GM21717 (cell line): ENCODE results near the gene WWC2.

Experiments used
- ATAC-seq: cut with Tn5 transposase; IDR thresholded peaks from one replicate; pipeline ENCODE4 v1.9.1; 2021; ENCODE audit warnings: mild to moderate bottlenecking, moderate library complexity; ENCODE audit not compliant: unreplicated experiment

The WWC2 gene

DNA sequence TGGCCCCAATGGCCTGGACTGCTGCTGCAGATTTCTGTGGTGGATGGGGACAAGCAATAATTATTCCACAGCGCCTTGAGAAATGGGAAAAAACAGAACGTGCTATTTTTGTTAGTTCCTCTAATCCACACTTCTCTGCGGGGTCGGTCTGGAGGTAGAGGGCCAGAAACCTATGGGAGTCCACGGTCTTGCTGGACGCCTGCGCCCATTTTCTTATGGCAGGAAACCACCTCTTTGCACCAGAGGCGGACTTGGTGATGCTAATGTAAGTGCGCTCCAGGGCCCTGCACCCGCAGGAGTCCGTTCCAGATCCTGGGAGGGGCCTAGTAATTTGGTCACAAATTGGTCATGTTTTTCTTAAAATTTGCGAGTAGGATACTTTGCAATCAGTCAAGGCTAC lies 249.1 kb downstream of the WWC2 start:
- ATAC-seq, result no peak

DNA sequence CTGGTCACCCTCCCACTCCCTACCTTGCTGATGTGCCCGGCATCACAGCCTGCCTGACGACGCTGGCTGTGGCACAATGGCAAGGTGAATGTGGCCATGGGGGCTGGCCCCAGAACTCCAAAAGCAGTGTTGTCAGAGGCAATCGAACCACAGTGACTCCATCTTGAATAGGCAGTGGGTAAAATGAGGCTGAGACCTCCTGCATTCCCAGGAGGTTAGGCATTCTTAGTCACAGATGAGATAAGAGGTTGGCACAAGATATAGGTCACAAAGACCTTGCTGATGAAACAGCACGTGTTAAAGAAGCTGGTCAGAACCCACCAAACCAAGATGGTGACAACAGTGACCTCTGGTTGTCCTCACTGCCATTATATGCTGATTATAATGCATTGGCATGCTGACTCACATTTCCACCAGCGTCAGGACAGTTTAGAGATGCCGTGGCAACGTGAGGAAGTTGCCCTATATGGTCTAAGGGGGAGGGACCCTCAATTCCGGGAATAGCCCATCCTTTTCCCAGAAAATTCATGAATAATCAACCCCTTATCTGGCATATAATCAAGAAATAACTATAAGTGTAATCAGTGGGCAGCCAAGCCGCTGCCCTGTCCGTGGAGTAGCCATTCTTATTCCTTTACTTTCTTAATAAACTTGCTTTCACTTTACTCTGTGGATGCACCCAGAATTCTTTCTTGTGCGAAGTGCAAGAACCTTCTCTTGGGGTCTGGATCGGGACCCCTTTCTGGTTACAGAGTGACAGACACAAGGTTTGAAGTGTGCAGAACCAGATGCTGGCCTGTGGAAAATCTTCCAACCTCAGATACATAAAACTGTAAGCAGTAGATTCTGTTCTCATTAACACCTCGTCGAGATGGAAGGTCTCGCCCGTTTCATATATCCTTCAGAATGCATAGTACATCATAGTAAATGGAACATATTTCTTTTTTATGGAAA lies 249.9 kb downstream of the WWC2 start:
- no peak for ATAC-seq

DNA sequence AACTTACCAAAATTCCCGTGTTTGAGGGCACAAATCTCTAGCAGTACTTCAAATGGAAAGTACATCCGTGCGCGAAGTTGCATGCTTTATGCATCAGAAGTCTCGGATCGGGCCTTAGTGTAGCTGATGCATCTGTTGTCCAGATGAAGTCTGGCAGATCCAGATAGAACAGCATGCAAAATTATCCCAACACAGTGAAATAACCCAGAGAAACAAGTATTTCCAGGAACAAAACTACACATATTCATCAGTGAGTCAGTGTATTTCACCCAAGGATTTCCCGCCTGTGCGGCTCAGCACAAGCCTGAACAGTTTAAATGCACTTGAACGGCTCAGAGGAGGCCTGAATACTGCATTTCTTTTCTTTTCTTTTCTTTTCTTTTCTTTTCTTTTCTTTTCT lies 250.6 kb downstream of the WWC2 start:
- ATAC-seq, result no peak

DNA sequence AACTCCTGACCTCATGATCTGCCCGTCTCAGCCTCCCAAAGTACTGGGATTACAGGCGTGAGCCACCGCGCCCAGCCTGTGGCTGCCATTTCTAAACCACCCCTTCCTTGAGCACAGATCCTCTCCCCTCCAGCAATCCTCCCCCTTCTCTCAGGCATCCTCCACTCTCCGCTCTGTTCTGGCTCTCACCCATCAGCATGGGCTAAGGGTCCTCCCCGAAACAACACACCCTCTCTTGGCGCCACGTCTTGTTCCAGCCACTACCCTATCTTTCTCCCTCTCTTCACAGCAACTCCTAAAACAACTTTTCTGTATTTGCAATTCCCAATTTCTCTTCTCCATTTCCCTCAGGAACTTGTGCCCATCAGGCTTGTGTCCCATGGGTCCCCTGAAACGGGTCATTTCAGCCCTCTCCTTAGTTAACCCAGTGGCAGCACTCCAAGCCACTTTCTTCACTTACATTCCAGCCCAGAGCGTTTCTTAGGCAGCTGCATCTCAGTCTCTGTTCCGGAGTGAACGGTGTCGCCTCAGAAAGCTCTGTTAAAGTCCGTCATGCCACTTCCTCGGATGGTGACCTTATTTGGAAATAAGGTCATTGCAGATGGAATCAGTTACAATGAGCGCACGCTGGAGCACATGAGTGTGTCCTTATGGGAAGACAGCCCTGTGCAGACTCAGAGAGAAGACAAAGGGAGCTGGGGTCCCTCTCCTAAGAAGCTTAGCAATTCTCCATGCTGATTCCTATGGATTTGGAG lies 251.4 kb downstream of the WWC2 start:
- ATAC-seq, result no peak

DNA sequence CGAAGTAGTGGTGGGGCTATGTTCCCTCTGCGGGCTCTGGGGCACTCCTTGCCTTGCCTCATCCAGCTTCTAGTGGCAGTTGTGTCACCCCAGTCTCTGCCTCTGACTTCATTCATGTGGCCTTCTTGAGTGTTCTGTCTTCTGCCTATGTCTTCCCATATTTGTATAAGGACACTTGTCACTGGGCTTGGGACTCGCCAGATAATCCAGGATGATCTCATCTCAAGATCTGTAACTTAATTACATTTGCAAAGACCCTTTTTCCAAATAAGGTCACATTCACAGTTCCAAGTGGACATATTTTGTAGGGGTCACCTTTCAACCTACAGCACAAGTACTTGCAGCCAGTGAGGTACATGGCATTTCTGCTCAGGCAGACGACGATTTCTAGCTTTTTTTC lies 253.5 kb downstream of the WWC2 start:
- ATAC-seq, result no peak

DNA sequence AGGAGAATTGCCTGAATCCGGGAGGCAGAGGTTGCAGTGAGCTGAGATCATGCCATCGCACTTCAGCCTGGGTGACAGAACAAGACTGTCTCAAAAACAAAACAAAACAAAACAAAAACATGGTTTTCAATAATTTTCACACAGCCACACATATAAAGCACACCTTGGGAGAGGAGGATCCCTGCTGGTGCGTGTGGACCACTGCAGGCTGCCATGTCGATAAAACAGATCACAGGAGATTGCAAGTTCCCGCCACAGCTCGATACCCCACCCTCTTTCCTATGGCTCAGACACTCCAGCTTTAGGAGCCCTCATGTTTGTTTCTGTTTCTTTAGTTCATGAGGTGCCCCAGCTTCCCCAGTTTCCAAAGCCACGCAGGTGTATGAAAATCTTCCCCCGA lies 254.5 kb downstream of the WWC2 start:
- no peak for ATAC-seq

DNA sequence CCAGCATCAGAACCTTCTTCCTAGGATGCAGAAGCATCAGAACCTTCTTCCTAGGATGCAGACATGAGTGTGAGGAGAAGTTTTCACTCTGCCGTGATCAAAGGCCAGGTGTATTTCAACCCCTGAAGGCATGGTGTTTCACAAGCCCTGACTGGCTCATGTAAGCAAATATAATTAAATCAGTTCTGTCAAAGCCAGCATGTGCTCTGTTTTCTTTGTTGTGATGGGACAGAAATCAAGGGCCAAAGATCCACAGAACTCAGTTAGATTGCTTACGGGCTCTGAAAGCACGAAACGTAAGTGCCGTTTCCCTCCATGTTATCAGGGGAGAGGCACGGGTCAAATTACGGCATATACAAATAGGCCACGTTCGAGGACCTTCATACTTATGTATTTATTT lies 255.2 kb downstream of the WWC2 start:
- ATAC-seq, result no peak

DNA sequence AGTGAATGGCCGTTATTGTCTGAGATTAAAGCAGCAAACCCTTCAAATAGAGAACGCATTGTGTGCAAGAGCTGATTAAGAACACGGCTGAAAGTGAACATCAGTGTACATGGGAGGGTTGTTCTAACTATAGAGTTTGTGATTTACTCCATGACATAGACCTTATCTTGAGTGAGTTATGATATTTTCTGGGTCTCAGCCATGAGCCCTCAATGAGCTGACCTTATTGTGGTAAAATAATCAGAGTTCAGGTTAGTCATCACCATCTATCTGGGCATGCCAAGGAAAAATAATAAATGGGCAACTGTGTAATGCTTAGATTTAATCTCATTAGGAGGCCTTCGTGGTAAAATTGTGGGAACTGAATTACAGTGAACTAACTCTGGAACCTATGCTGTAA lies 256.3 kb downstream of the WWC2 start:
- ATAC-seq, result no peak

DNA sequence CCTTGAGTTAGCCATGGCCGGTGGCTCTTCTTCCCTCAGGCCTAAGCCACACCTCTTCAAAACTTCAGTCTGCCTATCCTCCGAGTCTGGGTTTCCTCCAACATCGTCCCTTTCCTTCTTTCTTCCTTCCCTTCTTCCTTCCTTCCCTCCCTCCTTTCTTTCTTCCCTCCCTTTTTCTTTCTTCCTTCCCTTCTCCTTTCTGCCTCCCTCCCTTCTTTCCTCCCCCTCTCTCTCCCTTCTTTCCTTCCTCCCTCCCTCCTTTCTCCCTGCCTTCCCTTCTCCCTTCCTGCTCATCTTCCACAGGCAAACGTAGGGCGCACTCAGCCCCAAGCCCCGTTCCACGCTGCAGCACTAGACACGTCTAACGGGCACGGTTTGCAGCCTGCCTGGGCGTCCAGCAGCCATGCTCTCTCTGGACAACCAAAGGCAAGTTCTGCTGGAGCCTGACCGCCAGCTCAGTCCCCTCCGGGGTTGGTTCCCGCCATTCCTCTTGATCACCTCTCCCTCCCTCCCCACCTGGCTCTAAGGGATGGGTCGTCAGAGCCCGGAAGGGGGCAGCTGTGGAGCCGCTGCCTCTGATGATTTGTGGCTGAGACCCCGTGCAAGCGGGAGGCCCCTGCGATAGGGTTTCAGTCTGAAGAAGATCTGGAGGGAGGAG lies 257.2 kb downstream of the WWC2 start:
- ATAC-seq, result no peak

DNA sequence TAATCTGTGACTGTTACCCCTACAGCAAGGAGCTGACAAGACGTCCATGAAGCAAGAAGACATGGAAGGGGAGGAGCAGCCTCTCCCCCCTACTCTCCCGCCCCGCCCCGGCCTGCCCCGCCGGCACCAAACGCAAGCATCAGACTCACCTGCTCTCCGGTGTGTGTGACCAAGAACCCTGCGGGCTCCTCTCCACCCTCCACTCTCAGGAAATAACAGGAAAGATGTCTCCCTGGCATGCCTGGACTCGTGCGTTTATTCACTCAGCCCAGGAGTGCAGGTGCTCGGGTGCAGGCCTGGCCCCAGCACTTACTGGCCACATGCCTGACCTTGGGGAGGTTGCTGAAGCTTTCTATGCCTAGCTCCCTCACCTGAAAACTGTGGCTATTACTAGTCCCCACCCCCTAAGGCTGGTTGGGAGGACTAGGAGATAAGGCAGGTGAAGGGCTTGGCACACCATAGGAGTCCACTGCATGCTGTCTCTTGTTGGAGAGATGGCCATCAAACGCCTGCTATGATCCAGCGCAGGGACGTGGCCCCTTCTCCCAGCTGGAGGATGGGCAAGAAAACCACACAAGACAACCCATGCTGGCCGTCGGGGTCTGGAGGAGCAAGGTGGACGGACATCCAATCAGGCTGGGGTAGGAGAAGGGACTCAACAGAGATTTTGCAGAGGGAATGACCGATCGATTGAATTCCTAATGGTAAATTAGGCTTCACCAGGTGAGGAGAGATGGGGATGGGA lies 258.0 kb downstream of the WWC2 start:
- ATAC-seq, result no peak

DNA sequence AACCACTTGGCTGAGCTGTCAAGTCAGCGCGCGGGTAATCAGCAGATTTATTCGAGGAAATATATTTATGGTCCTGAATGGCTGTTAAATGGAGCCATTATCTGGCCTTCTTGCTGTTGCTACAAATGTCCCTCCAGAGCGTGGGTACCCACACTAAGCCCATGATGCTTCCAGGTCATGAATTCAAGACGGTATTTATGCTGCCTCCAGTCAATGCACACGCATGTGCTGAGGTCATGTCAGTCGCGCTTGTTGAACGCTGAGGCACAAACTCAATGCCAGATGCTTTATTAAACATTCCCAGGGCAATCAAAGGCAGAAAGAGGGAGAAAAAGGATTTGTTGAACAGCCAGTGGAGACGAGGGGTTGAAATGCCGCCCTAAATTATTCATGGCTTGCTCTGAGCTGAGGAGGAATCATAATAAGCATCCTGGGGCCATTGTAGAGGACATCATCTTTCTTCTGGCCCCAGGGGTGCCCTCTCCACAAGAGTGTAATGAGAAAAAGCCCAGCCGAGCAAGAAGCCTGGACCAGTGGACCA lies 259.2 kb downstream of the WWC2 start:
- no peak for ATAC-seq

DNA sequence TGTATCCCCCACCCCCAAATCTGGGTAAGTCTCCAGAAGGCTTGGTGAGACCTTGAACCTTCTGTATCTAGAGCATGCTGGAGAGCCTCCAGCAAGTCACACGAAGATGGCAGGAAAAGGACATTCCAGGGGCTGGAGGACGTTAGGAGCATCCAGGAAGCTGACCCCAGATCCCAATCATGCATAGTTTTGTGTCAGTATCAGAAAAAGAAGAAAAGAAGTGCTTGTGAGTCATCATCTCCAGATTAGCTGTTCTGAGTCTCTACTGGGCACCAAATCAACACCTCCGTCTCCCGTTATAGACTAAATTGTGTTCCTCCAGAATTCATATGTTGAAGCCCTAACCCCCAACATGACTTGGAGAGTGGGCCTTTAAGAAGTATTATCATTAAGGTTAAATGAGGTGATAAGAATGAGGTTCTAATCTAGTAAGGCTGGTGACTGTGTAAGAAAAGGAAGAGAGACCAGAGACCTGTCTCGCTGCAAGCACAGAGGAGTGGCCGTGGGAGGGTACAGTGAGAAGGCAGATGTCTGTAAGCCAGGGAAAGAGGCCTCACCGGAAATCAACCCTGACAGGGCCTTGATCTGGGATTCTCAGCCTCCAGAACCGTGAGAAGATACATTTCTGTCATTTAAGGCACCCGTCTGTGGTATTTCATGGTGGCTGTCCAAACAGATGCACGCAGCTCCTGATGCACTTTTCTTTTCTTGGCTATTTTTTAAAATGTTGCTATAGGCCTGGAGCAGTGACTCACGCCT lies 261.3 kb downstream of the WWC2 start:
- ATAC-seq, result no peak

DNA sequence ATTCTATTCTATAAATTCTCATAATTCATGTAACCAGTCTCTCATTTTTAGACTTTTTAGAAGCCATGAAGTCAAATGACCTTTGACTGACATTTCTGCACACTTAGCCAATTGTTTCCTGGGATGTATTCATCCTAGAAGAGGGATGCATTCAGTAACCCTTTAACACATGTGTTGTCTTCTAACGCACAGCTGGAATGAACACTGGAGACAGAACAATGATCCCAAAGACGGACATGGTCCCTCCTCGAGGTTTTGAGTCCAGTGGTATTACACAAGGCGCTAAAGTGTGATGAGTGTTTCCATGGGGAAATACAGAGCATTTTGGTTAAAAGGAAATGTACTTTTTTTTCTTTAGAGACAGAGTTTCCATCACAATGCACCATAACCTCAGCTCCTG lies 263.0 kb downstream of the WWC2 start:
- ATAC-seq, result no peak

DNA sequence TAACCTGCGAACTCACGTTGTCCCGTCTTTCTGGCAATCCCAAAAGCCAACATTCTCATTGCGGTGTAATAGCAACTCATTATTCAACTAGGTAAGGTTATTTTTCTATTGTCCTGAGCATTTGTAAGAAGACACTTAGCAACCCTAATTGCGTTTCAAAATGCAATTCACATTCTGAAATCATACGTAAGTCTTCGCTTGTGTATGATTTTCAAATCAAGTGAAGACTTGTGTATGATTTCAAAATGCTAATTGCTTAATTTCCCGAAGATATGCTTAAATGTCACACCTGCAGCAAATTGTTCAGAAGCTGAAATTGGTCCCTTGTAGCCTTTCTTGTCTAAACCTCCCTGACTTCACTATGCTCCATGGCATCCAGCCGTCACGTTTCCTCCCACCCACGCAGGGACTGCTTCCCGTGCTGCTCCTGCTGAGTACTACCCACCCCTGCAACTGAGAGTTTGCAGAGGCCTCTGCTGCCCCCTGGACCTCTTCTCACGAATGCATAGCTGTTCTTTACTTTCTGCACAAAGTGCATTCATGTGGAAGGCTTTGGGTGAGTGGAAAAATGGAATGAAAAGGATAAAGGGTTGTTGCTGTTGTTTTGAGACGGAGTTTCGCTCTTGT lies 264.0 kb downstream of the WWC2 start:
- ATAC-seq, result no peak

DNA sequence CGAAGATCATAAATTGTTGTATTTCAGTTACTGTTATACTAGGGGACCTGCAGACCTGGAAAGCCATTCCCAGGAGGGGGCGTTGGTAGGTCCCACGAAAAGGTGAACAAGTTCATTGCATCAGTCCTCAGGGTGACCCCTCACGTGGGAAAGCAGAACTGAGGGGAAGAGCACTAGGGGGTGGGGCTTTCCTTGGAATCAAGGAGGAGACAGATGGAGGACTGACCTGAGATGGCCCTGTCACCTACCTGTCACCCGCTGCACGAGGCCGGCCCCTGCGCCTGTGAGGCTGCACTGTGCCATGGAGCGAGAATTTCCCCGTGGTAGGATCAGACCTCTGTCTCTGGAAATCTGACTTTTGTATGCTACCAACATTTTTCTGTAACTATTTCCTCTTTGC lies 265.0 kb downstream of the WWC2 start:
- no peak for ATAC-seq

DNA sequence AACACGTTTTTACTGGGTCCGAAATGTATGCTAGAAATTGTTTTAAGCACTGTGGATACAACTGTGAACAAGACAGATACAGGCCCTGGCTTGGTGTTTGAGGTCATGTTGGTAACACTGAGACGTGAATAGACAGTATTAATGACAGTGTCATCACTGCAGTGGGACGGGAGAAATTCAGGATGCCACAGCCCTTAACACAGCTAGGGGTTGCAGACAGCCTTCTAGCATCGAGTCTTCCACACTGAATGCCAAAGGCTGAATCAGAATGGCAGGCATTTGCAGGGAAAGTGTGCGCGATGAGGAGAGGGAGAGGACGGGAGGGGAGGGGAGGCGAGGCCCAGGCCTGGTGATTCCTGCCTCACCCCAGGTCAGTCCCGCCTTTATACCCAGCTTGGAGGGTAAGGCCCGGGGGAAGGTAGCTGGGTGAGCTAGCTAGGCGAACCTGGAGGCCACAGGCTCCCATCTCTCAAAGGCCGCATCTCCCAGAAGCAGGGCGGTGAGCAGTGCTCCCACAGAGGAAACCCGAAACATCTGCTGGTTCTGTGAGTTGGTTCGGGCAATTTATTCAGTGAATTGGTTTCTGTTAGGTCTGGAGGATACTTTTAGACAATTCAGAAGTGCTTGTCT lies 267.3 kb downstream of the WWC2 start:
- no peak for ATAC-seq

DNA sequence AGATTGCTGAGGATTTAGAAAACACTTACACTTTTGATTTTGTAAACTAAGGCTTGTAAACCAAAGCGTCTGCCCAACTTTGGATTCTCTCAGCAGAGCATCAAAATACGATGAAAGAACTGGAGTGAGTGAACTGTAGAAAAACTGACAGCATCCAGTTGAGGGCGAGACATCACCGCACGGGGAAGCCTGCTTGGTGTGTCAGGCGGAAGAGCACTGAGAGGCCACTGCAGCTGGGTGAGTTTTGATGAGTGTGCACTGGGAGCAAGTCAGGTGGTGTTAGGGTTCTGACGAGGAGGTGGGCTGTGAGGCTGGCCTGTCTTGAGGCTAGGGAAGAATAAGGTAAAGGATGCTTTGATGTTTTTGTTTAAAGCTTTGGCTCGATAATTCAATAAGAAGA lies 270.0 kb downstream of the WWC2 start:
- ATAC-seq, result no peak
